ENCODE results near the gene GLS2. TPM values are rescaled to one million over a fixed set of nuclear protein-coding genes. Genes with fewer than 3 reads are reported as not detected.

GLS2 gene
- total and polyA plus RNA-seq, 9 of the 15 experiments (the other 6 are each of a cell fraction or from before 2014, with no cell fraction given): 0.11 TPM; not detected in 8

- TF ChIP-seq ATF3 (IDR thresholded peaks at IDR 0.05): peak; percentile 53
- TF ChIP-seq ATF3 (CRISPR knock-in tag; conservative IDR thresholded peaks at IDR 0.05): no peak
- no peak for TF ChIP-seq FOXK1 (CRISPR knock-in tag; IDR thresholded peaks at IDR 0.05; ENCODE audit: borderline replicate concordance)
- TF ChIP-seq ZNF766 (CRISPR knock-in tag; conservative IDR thresholded peaks at IDR 0.05): no peak; the same call in 1 of the 2 replicates
- TF ChIP-seq PRPF4 (IDR thresholded peaks at IDR 0.05; ENCODE audit: insufficient read depth, low read depth, low read length, poor library complexity, severe bottlenecking): no peak
- no peak for TF ChIP-seq SIRT6 (IDR thresholded peaks at IDR 0.05; ENCODE audit: low read depth, low read length)
- TF ChIP-seq ILF3 (IDR thresholded peaks at IDR 0.05; ENCODE audit: borderline replicate concordance): no peak
- no peak for TF ChIP-seq SPI1 (IDR thresholded peaks at IDR 0.05; ENCODE audit: borderline replicate concordance, low read depth, low read length)
- peak in 1 of 2 experiments; percentile 22; a peak in 1 of 4 replicates for TF ChIP-seq RAD21 (CRISPR knock-in tag; conservative IDR thresholded peaks at IDR 0.05 in 1 of 2, IDR thresholded peaks at IDR 0.05 in 1 of 2)
- TF ChIP-seq HEY1 (CRISPR knock-in tag; IDR thresholded peaks at IDR 0.05; ENCODE audit: borderline replicate concordance): no peak
- peak; percentile 96; the same call in 1 of the 2 replicates for TF ChIP-seq TCF7 (IDR thresholded peaks at IDR 0.05; ENCODE audit: borderline replicate concordance)
- no peak for TF ChIP-seq SAP30 (IDR thresholded peaks at IDR 0.05; ENCODE audit: borderline replicate concordance, insufficient read depth, low read depth, low read length, poor library complexity, severe bottlenecking)
- no peak for TF ChIP-seq ZNF444 (CRISPR knock-in tag; IDR thresholded peaks at IDR 0.05)
- TF ChIP-seq TCFL5 (CRISPR knock-in tag; conservative IDR thresholded peaks at IDR 0.05): no peak
- no peak for TF ChIP-seq E2F1 (CRISPR knock-in tag; IDR thresholded peaks at IDR 0.05)
Observed at GRCh38 chr12:56437430-56438176, 50.4 kb downstream of the GLS2 start (continued).

Data from K562 (cell line).